GM23338 (cell line): ENCODE measurements around the gene MXRA8. TPM values are rescaled to one million over a fixed set of nuclear protein-coding genes. Genes with fewer than 3 reads are reported as not detected.

Source experiments
- ATAC-seq: fragments of 200-7000 bp; cut with Tn5 transposase; 3 replicates; pipeline ENCODE4 v1.9.1; 2020
- DNase-seq: peaks from one replicate; pipeline ENCODE4 v3.0.0-alpha.2; 2015; ENCODE audit warnings: low spot score
- H2AFZ ChIP-seq: fragments of 200-600 bp; sonication (generic); 2 replicates; pipeline ENCODE4 v1.8.0; 2016; ENCODE audit warnings: antibody characterized with exemption, mild to moderate bottlenecking, moderate library complexity
- H3F3A ChIP-seq: fragments of 200-600 bp; sonication (generic); replicated peaks from 2 replicates; pipeline ENCODE4 v1.8.0; 2017; ENCODE audit warnings: antibody characterized with exemption, mixed run types, low read depth
- H3K27ac ChIP-seq: fragments of 200-600 bp; sonication (generic); 2 replicates; pipeline ENCODE4 v1.6.1; 2016; ENCODE audit warnings: low read depth
- H3K27me3 ChIP-seq: fragments of 200-600 bp; sonication (generic); 2 replicates; pipeline ENCODE4 v1.8.0; 2016; ENCODE audit warnings: mild to moderate bottlenecking, mixed run types, moderate library complexity; ENCODE audit not compliant: insufficient read depth
- H3K36me3 ChIP-seq: fragments of 200-600 bp; sonication (generic); 2 replicates; pipeline ENCODE4 v1.8.0; 2016; ENCODE audit warnings: mild to moderate bottlenecking; ENCODE audit not compliant: insufficient read depth
- H3K4me1 ChIP-seq: fragments of 200-600 bp; sonication (generic); 2 replicates; pipeline ENCODE4 v1.8.0; 2016; ENCODE audit warnings: mild to moderate bottlenecking, moderate library complexity; ENCODE audit not compliant: insufficient read depth
- H3K4me2 ChIP-seq: fragments of 200-600 bp; sonication (generic); 2 replicates; pipeline ENCODE4 v1.7.1; 2017; ENCODE audit warnings: mixed run types
- H3K4me3 ChIP-seq: fragments of 200-600 bp; sonication (generic); 2 replicates; pipeline ENCODE4 v1.6.1; 2016; ENCODE audit warnings: mixed run types
- H3K79me2 ChIP-seq: fragments of 200-600 bp; sonication (generic); replicated peaks from 2 replicates; pipeline ENCODE4 v1.8.0; 2017; ENCODE audit warnings: mild to moderate bottlenecking; ENCODE audit not compliant: insufficient read depth
- H3K9me2 ChIP-seq: fragments of 200-600 bp; sonication (generic); 2 replicates; pipeline ENCODE4 v1.8.0; 2017; ENCODE audit not compliant: insufficient read depth
- H4K20me1 ChIP-seq: fragments of 200-600 bp; sonication (generic); replicated peaks from 2 replicates; pipeline ENCODE4 v1.8.0; 2017; ENCODE audit warnings: mild to moderate bottlenecking; ENCODE audit not compliant: insufficient read depth
- H3K27ac Mint-ChIP-seq: 2 replicates; pipeline ENCODE4 v1.8.0; 2020; ENCODE audit warnings: inconsistent platforms, mild to moderate bottlenecking, moderate library complexity, mixed read lengths
- H3K27me3 Mint-ChIP-seq: 3 replicates; pipeline ENCODE4 v1.8.0; 2022; ENCODE audit warnings: low read depth, mild to moderate bottlenecking, moderate library complexity, mixed read lengths, inconsistent platforms; ENCODE audit not compliant: insufficient read depth, poor library complexity
- H3K36me3 Mint-ChIP-seq: 3 replicates; pipeline ENCODE4 v1.8.0; 2021; ENCODE audit warnings: low read depth, mild to moderate bottlenecking, inconsistent platforms, moderate library complexity, mixed read lengths
- H3K4me1 Mint-ChIP-seq: 3 replicates; pipeline ENCODE4 v1.8.0; 2020; ENCODE audit warnings: mild to moderate bottlenecking, inconsistent platforms, mixed read lengths
- H3K4me3 Mint-ChIP-seq: 3 replicates; pipeline ENCODE4 v1.8.0; 2021; ENCODE audit warnings: moderate library complexity, mild to moderate bottlenecking, inconsistent platforms, mixed read lengths
- H3K9me3 Mint-ChIP-seq: 3 replicates; pipeline ENCODE4 v1.8.0; 2020; ENCODE audit warnings: moderate library complexity, mild to moderate bottlenecking, inconsistent platforms, mixed read lengths
- CREB1 ChIP-seq: fragments of 250-450 bp; sonication (Bioruptor Pico); IDR thresholded peaks from 2 replicates; pipeline ENCODE4 v1.5.0; 2020; ENCODE audit warnings: low read depth, mild to moderate bottlenecking, moderate library complexity
- CTCF ChIP-seq, 2 experiments: fragments of 200-600 bp in 1 of 2; sonication (generic) in 1 of 2; conservative IDR thresholded peaks; 2 replicates each; pipeline versions ENCODE4 v1.5.1 to v1.6.1; 2016 to 2017; ENCODE audit warnings: antibody characterized with exemption in 2 of 2, low read depth in 2 of 2, mild to moderate bottlenecking in 2 of 2, moderate library complexity in 1 of 2
- ETS1 ChIP-seq: IDR thresholded peaks from 2 replicates; pipeline ENCODE4 v1.6.1; 2016; ENCODE audit warnings: antibody characterized with exemption
- EZH2 ChIP-seq: fragments of 200-600 bp; sonication (generic); IDR thresholded peaks from one replicate; pipeline ENCODE4 v1.8.0; 2017; ENCODE audit warnings: antibody characterized with exemption, mild to moderate bottlenecking, low read depth; ENCODE audit not compliant: unreplicated experiment
- JUNB ChIP-seq: IDR thresholded peaks from one replicate; pipeline ENCODE4 v1.6.1; 2016; ENCODE audit warnings: antibody characterized with exemption; ENCODE audit not compliant: unreplicated experiment
- NANOG ChIP-seq: IDR thresholded peaks from 2 replicates; pipeline ENCODE4 v1.6.1; 2016; ENCODE audit warnings: antibody characterized with exemption, borderline replicate concordance
- POLR2AphosphoS5 ChIP-seq: IDR thresholded peaks from 2 replicates; pipeline ENCODE4 v1.6.1; 2016; ENCODE audit warnings: antibody characterized with exemption, low read depth
- REST ChIP-seq: IDR thresholded peaks from one replicate; pipeline ENCODE4 v1.6.1; 2018; ENCODE audit warnings: antibody characterized with exemption; ENCODE audit not compliant: unreplicated experiment
- STAT1 ChIP-seq: IDR thresholded peaks from one replicate; pipeline ENCODE4 v1.6.1; 2016; ENCODE audit warnings: antibody characterized with exemption; ENCODE audit not compliant: unreplicated experiment
- ZNF114 ChIP-seq: fragments of 250-450 bp; sonication (Bioruptor Pico); IDR thresholded peaks from 2 replicates; pipeline ENCODE4 v1.5.0; 2020; ENCODE audit warnings: mild to moderate bottlenecking, moderate library complexity
- ZNF462 ChIP-seq: fragments of 250-450 bp; sonication (Bioruptor Pico); IDR thresholded peaks from 2 replicates; pipeline ENCODE4 v1.5.0; 2020; ENCODE audit warnings: mild to moderate bottlenecking, moderate library complexity
- polyA plus RNA-seq: library from polyadenylated mRNA; unstranded; fragments of >200 nt; fragmentation: Nextera tagmentation; extraction: Ambion mirVana; gene quantifications from 2 replicates; pipeline ENCODE4 v1.2.1, GENCODE V29; 2016
- total RNA-seq: library from RNA; depleted of rRNA; stranded (reverse); fragments of >200 nt; shearing (Covaris generic); gene quantifications from 2 replicates; pipeline ENCODE4 v1.2.3, GENCODE V29; 2014

The MXRA8 gene
- total and polyA plus RNA-seq, 2 experiments from 2014 or later, result 9.1 to 17.2 TPM

- Histone ChIP-seq H3K9me2 (no peaks in the 10 kb centered on the region), H2AFZ (no peak overlapping the region), H3K27ac (no peak overlapping the region), H3F3A (peaks cover 25% of the 10 kb centered on the region), H3K4me2 (peak overlapping the region; percentile 90; the same call in 1 of the 2 replicates), H4K20me1 (no peaks in the 10 kb centered on the region; the same call in 1 of the 2 replicates), H3K4me3 (peak overlapping the region; percentile 69; the same call in 1 of the 2 replicates), H3K27me3 (peaks cover 28% of the 10 kb centered on the region), H3K4me1 (peaks cover 32% of the 10 kb centered on the region), H3K79me2 (no peaks in the 10 kb centered on the region), H3K36me3 (no peaks in the 10 kb centered on the region)
- peaks cover 39% of the 10 kb centered on the region for H3K27me3 Mint-ChIP-seq
- H3K4me3 Mint-ChIP-seq, result no peak overlapping the region
- H3K9me3 Mint-ChIP-seq, result no peaks in the 10 kb centered on the region
- TF ChIP-seq REST (no peak), ZNF114 (CRISPR knock-in tag) (no peak), NANOG (no peak), STAT1 (no peak), EZH2 (no peak), ZNF462 (CRISPR knock-in tag) (no peak), CREB1 (no peak), POLR2AphosphoS5 (no peak), JUNB (no peak), CTCF (conservative IDR thresholded peaks at IDR 0.05; ENCODE audit: low read depth in 2 of 2) (no peak), ETS1 (no peak)
- no peak for DNase-seq
- peaks cover 30% of the 10 kb centered on the region for H3K4me1 Mint-ChIP-seq
- ATAC-seq, result peak; percentile 2
- no peaks in the 10 kb centered on the region for H3K36me3 Mint-ChIP-seq
- no peak overlapping the region for H3K27ac Mint-ChIP-seq
Observed at GRCh38 chr1:1355416-1355815, 2.9 kb downstream of the MXRA8 start.
